Left forelimb (tissue), 1 donor: ENCODE results near the gene UTP14A.
"Not testable (repeated sequence)": the region's sequence is repeated elsewhere in the genome, so short reads cannot be mapped to it uniquely, and the experiment has no call there.

Experiments
- DNase-seq: peaks from one replicate; pipeline ENCODE4 v3.0.0-alpha.2; 2018; ENCODE audit warnings: low spot score

UTP14A gene

DNA sequence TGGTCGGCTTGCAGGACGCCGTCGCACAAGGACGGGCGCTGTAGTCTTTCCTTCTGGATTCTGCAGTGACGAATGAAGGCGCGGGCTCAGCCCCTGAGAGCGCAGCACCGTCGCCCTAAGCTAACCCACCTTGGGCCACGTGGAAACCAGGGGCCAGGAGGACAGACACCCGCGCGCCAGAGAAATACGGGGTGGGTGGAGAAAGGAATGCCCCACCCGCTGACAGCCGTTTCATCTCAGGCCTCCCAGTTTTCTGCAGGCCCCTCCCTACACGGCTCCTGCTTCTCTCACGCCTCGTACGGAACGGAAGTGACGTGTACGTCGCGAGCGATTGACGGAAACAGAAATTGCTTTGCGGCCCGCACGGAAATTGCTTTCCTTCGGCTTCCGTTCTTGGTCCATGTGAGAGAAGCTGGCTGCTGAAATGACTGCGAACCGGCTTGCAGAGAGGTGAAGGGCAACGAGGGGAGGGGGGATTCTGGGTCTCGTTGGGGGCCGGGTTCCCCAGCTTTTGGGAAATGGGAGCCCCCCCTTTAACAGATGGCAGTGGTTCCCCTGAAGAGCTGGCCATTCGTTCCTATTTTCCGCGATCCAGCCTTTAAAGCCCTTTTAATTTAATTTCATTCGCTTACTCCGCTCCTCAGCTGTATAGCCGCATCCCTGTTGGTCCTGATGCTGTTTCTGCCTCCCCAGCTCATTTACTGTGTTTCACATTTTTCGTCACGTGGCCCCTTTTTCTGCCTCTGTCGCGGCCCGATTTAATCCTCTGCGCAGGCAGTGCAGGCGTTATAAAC lies at the start of gene UTP14A:
Gene UTP14A (plus strand): TSS at position 378 of the 794 bp plus-strand sequence. CDS start 47 bp downstream, at position 425.
- DNase-seq = peak; percentile 82

DNA sequence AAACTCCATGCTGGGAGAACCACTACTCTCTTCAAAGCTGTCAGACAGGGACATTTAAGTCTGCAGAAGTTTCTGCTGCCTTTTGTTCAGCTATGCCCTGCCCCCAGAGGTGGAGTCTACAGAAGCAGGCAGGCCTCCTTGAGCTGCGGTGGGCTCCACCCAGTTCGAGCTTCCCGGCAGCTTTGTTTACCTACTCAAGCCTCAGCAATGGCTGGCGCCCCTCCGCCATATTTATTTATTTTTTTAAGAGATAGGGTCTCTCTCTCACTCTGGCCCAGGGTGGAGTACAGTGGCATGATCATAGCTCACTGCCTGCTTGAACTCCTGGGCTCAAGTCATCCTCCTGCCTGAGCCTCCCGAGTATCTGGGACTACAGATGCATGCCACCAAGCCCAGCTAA lies 46.8 kb upstream of the UTP14A start:
- DNase-seq = not testable (repeated sequence)

GRCh38 chrX:129866321-129866720 lies 39.6 kb upstream of the UTP14A start:
- not testable (repeated sequence) for DNase-seq

DNA sequence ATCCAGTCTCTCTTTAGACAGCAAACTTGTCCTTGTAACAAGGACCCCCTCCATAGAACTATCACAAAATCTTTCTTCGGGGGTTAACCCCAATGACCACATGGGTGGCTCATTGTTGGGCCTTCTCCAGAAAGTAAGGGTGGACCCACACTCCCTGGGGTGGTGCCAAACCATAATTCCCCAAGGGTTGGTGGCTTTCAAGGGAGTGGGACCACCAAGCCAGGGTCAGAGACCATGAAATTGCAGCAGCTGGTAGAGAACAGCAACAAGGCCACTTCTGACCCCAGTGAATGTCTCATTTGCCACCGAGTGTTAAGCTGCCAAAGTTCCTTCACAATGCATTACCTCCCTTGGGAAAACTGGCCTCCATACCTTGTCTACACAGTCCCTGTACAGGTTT lies 33.4 kb upstream of the UTP14A start:
- DNase-seq = no peak

- no peak for DNase-seq
Observed at GRCh38 chrX:129875669-129876068, 30.3 kb upstream of the UTP14A start.

DNA sequence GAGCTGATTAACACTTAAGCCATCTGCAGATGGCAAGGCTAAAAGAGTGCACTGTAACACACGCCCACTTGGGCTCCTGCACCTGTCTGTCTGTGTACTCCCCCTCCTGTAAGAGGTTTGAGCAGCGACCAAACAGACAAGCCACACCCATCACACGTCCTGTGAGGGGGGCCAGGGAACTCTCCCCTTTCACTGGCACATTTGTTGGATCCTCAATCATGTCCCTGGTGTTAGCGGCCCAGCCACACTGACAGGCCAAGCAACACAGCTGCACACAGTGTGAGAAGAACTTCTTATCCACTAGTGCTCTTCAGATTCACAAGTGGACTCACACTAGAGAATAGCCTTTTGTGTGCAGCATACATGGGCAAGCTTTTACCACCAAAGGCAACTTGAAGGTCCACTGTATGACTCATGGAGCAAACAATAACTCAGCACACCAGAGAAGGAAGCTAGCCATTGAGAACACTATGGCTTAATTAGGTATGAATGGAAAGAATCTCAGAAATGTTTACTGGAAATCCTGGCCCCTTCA lies 29.1 kb upstream of the UTP14A start:
- no peak for DNase-seq

DNA sequence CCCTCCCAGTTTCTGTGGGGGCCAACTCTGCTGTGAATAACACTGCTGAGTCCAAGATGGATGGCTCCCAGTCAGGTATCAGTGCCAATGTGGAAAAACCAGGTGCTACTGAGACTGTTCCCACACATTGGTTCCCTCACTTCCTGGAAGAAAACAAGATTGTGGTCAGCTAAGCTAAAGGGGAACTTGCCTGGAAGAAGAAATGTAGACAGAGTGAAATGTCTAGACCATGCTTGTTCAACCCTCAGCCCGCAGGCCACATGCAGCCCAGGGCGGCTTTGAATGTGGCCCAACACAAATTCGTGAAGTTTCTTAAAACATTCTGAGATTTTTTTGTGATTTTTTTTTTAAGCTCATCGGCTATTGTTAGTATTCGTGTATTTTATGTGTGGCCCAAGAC lies 28.6 kb upstream of the UTP14A start:
- no peak for DNase-seq

GRCh38 chrX:129900054-129900453 lies 5.9 kb upstream of the UTP14A start:
- DNase-seq = no peak

- no peak for DNase-seq
Observed at GRCh38 chrX:129908636-129909035, 2.7 kb downstream of the UTP14A start.

DNA sequence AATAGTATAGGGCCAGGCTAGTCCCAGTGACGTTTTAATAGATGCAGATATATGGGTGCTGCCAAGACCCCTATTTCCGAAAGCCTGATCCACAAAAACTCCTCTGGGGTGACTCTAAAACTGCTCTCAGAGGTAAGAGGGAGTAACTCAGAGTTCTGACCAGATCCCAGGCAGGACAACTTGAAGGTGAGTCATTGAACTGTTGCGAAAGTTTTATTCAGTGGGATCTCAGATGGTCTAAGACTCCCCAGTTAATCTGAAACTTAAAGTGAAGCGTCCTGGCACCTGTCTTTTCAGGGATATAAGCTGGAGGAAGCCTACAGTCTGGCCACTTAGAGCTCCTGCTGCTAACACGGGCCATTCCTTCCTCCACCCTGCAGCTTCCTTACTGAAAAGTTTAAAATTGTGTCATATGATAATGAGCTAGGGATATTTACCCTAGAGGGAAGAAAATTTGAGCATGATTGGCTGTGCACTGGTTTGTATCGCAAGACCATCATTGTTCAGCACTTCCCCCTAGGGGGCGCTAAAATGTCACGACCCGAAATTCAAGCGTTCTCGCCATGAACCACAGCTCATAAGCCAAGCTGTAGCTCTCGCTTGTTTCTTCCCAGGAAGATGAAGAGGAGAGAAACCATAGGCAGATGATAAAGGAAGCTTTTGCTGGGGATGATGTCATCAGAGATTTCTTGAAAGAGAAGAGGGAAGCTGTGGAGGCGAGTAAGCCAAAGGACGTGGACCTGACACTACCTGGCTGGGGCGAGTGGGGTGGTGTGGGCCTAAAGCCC lies 19.5 kb downstream of the UTP14A start:
- DNase-seq = peak; percentile 65

DNA sequence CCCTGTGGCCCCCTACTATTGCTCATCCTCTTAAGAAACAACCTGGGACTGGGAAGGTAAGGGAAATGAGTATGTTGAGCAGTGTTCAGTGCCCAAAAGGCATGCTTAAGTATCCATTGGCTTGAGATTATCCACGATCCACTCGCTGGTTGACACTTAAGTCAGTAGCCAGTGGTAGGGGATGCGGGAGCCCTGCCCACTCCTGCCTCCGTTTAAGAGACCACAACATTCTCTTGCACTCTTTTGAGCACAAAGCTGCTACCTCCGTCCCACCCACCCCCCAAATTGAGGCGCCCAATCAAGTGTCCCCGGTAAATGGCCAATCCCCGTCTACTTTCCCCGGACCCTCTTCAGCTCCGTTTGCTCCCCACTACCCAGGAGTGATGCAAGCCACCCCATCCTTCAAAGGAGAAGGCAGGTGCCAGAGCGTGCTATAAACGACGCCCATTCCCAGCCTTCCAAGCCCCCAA lies 25.0 kb downstream of the UTP14A start:
- no peak for DNase-seq

- peak; percentile 91 for DNase-seq
Observed at GRCh38 chrX:129931411-129932015, 25.5 kb downstream of the UTP14A start.

- DNase-seq = peak; percentile 88
Observed at GRCh38 chrX:129932016-129932820, 26.3 kb downstream of the UTP14A start.

DNA sequence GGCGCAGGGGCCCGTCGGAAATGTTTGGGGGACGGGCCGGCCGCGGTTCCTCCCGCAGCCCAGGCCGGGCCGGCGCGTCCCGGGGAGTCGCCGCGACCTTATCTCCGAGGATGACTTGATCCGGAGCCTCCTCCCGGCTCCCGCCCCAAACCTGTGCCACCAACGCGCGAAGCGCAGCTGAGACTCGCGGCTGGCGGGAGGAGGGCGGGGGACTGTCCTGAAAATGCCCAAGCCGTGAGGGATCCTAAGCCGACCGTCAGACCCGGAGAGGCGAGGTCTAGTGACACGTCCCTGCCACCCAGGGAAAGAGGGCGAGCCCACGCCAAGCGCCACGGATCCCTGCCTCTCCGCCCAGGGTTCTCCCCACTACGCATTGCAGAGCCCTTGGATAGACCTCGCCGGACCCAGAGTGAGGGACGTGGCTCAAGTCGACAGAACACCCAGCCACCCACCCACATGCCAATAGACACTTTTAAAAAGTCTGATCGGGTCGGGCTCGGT lies 26.9 kb downstream of the UTP14A start:
- peak; percentile 66 for DNase-seq

- DNase-seq = no peak
Observed at GRCh38 chrX:129933700-129934099, 27.7 kb downstream of the UTP14A start.

- DNase-seq = no peak
Observed at GRCh38 chrX:129934461-129934860, 28.5 kb downstream of the UTP14A start.

DNA sequence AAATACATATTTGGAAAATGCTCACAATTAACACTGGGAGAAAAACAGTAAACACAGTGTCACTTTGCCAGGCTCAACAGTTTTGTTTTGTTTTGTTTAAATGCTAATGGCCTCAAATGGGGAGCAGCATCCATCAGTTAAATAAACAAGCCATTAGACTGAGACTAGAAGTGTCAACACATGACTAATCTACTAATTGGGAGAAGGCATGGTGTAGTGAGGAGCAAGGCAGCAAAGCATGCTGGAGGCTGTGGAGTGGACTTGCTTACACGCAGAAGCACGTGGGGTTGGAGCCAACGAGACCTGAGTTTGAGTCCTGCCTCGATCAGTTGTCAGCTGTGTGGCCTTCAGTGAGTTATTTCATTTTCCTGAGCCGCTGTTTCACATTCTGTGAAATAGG lies 29.0 kb downstream of the UTP14A start:
- no peak for DNase-seq

DNA sequence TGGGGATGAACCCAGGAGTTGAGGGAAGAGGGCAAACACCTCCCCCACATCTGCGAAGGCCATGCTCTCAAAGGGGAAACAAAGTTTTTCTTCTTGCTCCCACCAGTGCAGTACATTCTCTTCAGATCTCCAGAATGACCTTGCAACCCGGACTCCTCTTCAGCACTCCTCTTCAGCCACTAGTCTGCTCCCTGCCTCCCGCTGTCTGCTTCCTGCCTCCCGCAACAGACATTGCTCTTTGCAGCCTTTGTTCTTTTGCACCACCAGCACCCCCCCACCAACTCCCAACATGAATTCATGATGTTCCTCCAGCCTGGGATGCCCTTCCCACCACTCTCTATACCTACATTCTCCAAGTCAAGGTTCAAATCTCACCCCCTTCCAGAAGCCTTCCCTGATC lies 32.1 kb downstream of the UTP14A start:
- no peak for DNase-seq

DNA sequence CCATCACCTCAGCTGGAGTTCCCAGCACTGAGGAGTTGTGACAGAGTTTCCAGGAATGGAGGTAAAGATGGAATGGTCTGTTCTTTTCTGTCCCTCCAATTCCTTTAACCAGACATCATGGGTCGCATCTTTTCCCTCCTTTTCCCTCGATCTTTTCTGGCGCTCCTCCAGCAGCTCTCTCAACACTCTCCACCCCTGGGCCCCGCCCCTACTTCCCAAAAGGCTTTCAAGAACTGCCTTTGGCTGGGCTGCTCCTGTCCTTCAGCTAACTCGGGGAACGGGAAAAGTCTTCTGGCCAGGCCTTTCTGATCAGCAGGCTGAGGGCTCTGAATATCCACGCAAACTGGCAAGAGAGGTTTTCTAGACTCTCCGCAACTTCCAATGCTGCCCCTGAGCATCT lies 34.0 kb downstream of the UTP14A start:
- DNase-seq = no peak

DNA sequence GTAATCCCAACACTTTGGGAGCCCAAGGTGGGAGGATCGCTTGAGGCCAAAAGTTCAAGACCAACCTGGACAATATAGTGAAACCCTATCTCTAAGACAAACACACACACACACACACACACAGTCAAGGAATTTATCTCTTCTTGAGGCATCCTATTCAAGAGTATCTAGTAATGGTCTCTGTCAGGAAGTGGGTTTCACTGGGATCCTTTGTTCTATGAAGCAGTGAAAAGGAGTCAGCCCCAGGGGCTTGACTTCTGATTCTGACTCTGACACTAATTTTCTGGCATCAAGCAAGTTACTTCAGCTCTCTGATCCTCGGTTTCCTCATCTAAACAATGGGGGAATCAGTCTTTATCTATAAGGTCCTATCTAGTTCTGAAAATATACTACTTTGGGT lies 34.8 kb downstream of the UTP14A start:
- DNase-seq = no peak

GRCh38 chrX:129945131-129945530 lies 39.2 kb downstream of the UTP14A start:
- DNase-seq = no peak

- DNase-seq = peak; percentile 64
Observed at GRCh38 chrX:129953334-129953648, 47.3 kb downstream of the UTP14A start.
